ENCODE data around the gene CFDP1.

DNA sequence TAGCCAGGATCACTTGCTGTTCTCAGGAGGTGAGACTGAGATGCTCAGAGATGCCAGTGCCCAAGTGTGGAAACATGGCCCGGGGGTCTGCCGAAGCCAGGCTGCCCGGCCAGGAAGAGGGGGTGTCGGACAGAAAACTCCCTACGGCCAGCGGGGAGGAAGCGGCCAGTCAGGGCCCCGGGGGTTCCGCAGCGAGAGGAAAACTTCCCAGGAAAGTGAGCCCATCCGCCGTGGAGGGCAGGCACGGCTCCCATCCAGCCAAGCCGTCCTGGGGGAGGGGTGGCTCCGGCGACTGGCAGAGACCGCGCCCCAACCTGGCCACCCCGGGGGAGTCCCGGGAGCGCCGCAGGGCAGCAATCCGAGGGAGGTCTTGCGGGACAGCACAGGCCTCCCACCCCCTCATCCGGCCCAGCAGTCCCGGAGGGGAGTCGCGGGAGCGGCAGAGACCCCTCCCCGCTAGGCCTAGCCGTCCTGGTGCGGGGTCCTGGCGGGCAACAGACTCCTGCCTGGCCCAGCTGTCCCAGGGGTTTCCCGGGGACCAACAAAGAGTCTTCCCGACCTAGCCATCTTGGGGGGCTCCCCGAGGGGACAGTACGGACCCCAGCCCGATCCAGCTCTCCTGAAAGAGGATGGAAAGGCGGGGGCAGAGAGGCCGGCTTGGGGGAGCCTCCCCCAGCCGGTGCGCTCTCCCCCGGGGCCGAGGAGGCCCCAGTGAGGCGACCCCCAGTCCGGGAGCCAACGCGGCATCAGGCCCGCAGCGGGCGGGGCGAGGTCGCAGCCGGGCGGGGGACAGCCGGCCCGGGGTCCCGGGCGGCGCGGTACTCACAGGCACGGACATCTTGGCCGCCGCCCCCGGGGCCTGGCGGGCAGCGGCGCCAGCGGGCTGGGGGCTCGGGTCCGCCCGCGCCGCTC, 168.0 kb downstream of the CFDP1 start:
- 0 out of 2 replicates have a peak, but pooled peaks have one; percentile 25 for TF ChIP-seq TAF1 (IDR thresholded peaks at IDR 0.05; ENCODE audit: borderline replicate concordance, insufficient read depth, low read length)
- no peak for TF ChIP-seq POLR2AphosphoS5 (IDR thresholded peaks at IDR 0.05; ENCODE audit: low read depth, low read length)
- TF ChIP-seq SIN3A (IDR thresholded peaks at IDR 0.05; ENCODE audit: borderline replicate concordance, insufficient read depth, low read length) = no peak
- TF ChIP-seq, protein P1, sequence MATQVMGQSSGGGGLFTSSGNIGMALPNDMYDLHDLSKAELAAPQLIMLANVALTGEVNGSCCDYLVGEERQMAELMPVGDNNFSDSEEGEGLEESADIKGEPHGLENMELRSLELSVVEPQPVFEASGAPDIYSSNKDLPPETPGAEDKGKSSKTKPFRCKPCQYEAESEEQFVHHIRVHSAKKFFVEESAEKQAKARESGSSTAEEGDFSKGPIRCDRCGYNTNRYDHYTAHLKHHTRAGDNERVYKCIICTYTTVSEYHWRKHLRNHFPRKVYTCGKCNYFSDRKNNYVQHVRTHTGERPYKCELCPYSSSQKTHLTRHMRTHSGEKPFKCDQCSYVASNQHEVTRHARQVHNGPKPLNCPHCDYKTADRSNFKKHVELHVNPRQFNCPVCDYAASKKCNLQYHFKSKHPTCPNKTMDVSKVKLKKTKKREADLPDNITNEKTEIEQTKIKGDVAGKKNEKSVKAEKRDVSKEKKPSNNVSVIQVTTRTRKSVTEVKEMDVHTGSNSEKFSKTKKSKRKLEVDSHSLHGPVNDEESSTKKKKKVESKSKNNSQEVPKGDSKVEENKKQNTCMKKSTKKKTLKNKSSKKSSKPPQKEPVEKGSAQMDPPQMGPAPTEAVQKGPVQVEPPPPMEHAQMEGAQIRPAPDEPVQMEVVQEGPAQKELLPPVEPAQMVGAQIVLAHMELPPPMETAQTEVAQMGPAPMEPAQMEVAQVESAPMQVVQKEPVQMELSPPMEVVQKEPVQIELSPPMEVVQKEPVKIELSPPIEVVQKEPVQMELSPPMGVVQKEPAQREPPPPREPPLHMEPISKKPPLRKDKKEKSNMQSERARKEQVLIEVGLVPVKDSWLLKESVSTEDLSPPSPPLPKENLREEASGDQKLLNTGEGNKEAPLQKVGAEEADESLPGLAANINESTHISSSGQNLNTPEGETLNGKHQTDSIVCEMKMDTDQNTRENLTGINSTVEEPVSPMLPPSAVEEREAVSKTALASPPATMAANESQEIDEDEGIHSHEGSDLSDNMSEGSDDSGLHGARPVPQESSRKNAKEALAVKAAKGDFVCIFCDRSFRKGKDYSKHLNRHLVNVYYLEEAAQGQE (IDR thresholded peaks at IDR 0.05; ENCODE audit: insufficient read depth in 1 of 2, low read depth in 2 of 2, low read length in 2 of 2) = no peak

Data from PFSK-1 (cell line).